Suprapubic skin (tissue), 4 donors: ENCODE results near the gene CECR2.

Experiments
- CTCF ChIP-seq, 2 donors: fragments of 200-600 bp in 1 of 2; fragments of 450-650 bp in 1 of 2; sonication (generic) in 1 of 2; IDR thresholded peaks; one replicate each; pipeline ENCODE4 v1.5.1; 2016 to 2019; ENCODE audit warnings: antibody characterized with exemption in 2 of 2, mild to moderate bottlenecking in 1 of 2, moderate library complexity in 1 of 2
- POLR2A ChIP-seq, 2 donors: fragments of 450-650 bp; IDR thresholded peaks; one replicate each; pipeline ENCODE4 v1.6.1; 2017; ENCODE audit warnings: antibody characterized with exemption in 2 of 2, mild to moderate bottlenecking in 2 of 2, moderate library complexity in 2 of 2
- POLR2AphosphoS5 ChIP-seq, 3 donors: sonication (generic); formaldehyde crosslinking; IDR thresholded peaks; one replicate each; pipeline ENCODE4 v1.6.1; 2017; ENCODE audit warnings: antibody characterized with exemption in 3 of 3

- no peak for TF ChIP-seq POLR2A (IDR thresholded peaks at IDR 0.05)
- no peak for TF ChIP-seq CTCF (IDR thresholded peaks at IDR 0.05)
- TF ChIP-seq POLR2AphosphoS5 (IDR thresholded peaks at IDR 0.05), result no peak
Observed at GRCh38 chr22:17451316-17451715, 82.1 kb downstream of the CECR2 start.
